Left ventricle myocardium inferior (tissue), 1 donor: ENCODE data around the gene ALPI. TPM values are rescaled to one million over a fixed set of nuclear protein-coding genes. Genes with fewer than 3 reads are reported as not detected.

Source experiments
- DNase-seq: peaks from one replicate; pipeline ENCODE4 v3.0.0-alpha.2; 2020
- H3K27ac ChIP-seq: fragments of 200-600 bp; replicated peaks from 2 replicates; pipeline ENCODE4 v1.8.0; 2021
- H3K27me3 ChIP-seq: fragments of 200-600 bp; 2 replicates; pipeline ENCODE4 v1.8.0; 2021; ENCODE audit warnings: low read depth
- H3K36me3 ChIP-seq: fragments of 200-600 bp; 2 replicates; pipeline ENCODE4 v1.8.0; 2021
- H3K4me1 ChIP-seq: fragments of 200-600 bp; 2 replicates; pipeline ENCODE4 v1.8.0; 2021
- H3K4me3 ChIP-seq: fragments of 200-600 bp; 2 replicates; pipeline ENCODE4 v1.8.0; 2021; ENCODE audit warnings: mild to moderate bottlenecking, moderate library complexity
- H3K9me3 ChIP-seq: fragments of 200-600 bp; replicated peaks from 2 replicates; pipeline ENCODE4 v1.8.0; 2021
- CTCF ChIP-seq: fragments of 200-600 bp; IDR thresholded peaks from 2 replicates; pipeline ENCODE4 v1.8.0; 2021; ENCODE audit warnings: antibody characterized with exemption, mild to moderate bottlenecking, borderline replicate concordance
- intact Hi-C: fragments of 100-400 bp; cut with micrococcal nuclease; formaldehyde crosslinking; loops from one replicate; pipeline ENCODE4 v1.11.0; 2022
- total RNA-seq: library from RNA; stranded (reverse); fragmentation: NEBNext Ultra II Directional; extraction: Animal tissue kit (Norgen Biotek cat#: 25700); gene quantifications from one replicate; pipeline ENCODE4 v1.2.1, GENCODE V29; 2021
- donor health status: DM: no; HTN: yes; CAD: no; lungs with severe emphysema.

Gene ALPI
- total RNA-seq, 1 donor from 2014 or later = not detected

GRCh38 chr2:232411901-232412629 is 43.9 kb upstream of the ALPI start:
- no peak for TF ChIP-seq CTCF
- no peaks in the 10 kb centered on the region for H3K9me3 ChIP-seq
- no peak overlapping the region for H3K27ac ChIP-seq
- intact Hi-C loops = no loop called here
- H3K27me3 ChIP-seq = peaks cover 90% of the 10 kb centered on the region
- no peaks in the 10 kb centered on the region for H3K36me3 ChIP-seq
- H3K4me1 ChIP-seq = no peaks in the 10 kb centered on the region
- no peak overlapping the region for H3K4me3 ChIP-seq
- DNase-seq = no peak

GRCh38 chr2:232412986-232413385 is 43.0 kb upstream of the ALPI start:
- Histone ChIP-seq H3K27me3 (peaks cover 90% of the 10 kb centered on the region), H3K4me1 (no peaks in the 10 kb centered on the region), H3K4me3 (no peak overlapping the region), H3K9me3 (no peaks in the 10 kb centered on the region), H3K27ac (no peak overlapping the region), H3K36me3 (no peaks in the 10 kb centered on the region)
- intact Hi-C loops = no loop called here
- TF ChIP-seq CTCF = no peak
- no peak for DNase-seq

GRCh38 chr2:232415138-232415690 is 40.7 kb upstream of the ALPI start:
- Histone ChIP-seq H3K9me3 (no peaks in the 10 kb centered on the region), H3K4me3 (no peak overlapping the region), H3K4me1 (peaks cover 19% of the 10 kb centered on the region), H3K27me3 (peaks cover 99% of the 10 kb centered on the region), H3K27ac (no peak overlapping the region), H3K36me3 (no peaks in the 10 kb centered on the region)
- intact Hi-C loops = no loop called here
- no peak for DNase-seq
- TF ChIP-seq CTCF = no peak

- Histone ChIP-seq H3K4me3 (no peak overlapping the region), H3K36me3 (no peaks in the 10 kb centered on the region), H3K9me3 (no peaks in the 10 kb centered on the region), H3K4me1 (peaks cover 27% of the 10 kb centered on the region), H3K27ac (no peak overlapping the region), H3K27me3 (peaks cover 100% of the 10 kb centered on the region)
- intact Hi-C loops = no loop called here
- DNase-seq = no peak
- TF ChIP-seq CTCF = no peak
Measured at GRCh38 chr2:232415736-232416520, 40.0 kb upstream of the ALPI start.

- no peaks in the 10 kb centered on the region for H3K36me3 ChIP-seq
- H3K4me3 ChIP-seq = no peak overlapping the region
- no peak overlapping the region for H3K27ac ChIP-seq
- intact Hi-C loops = no loop called here
- peaks cover under 1% of the 10 kb centered on the region for H3K9me3 ChIP-seq
- peaks cover 100% of the 10 kb centered on the region for H3K27me3 ChIP-seq
- no peak for TF ChIP-seq CTCF
- H3K4me1 ChIP-seq = peaks cover 28% of the 10 kb centered on the region
- DNase-seq = no peak
Measured at GRCh38 chr2:232416521-232417470, 39.2 kb upstream of the ALPI start.
